K562 (cell line): Measurements from ENCODE around the gene CLCNKB. TPM values are rescaled to one million over a fixed set of nuclear protein-coding genes. Genes with fewer than 3 reads are reported as not detected.

Experiments used
- ADNP ChIP-seq: fragments of 200-800 bp; sonication (Bioruptor generic); IDR thresholded peaks from 2 replicates; pipeline ENCODE4 v1.6.1; 2016; ENCODE audit warnings: missing genetic modification characterization, missing compliant biosample characterization
- BCOR ChIP-seq: fragments of 450-650 bp; IDR thresholded peaks from 2 replicates; pipeline ENCODE4 v1.6.1; 2016
- DNMT1 ChIP-seq: fragments of 450-650 bp; IDR thresholded peaks from 2 replicates; pipeline ENCODE4 v1.6.1; 2016; ENCODE audit warnings: antibody characterized with exemption, mild to moderate bottlenecking
- FOXM1 ChIP-seq, 2 experiments: fragments of 450-650 bp in 1 of 2; sonication (generic) in 1 of 2; formaldehyde crosslinking in 1 of 2; IDR thresholded peaks; 2 replicates each; pipeline versions ENCODE4 v1.6.1 to v1.9.0; 2017 to 2022; ENCODE audit warnings: low read depth in 2 of 2, mild to moderate bottlenecking in 2 of 2, missing genetic modification reagents in 1 of 2, moderate library complexity in 1 of 2
- HDAC3 ChIP-seq: fragments of 450-650 bp; IDR thresholded peaks from 2 replicates; pipeline ENCODE4 v1.6.1; 2018; ENCODE audit warnings: borderline replicate concordance, mild to moderate bottlenecking, moderate library complexity; ENCODE audit not compliant: partially characterized antibody
- HLTF ChIP-seq: fragments of 450-650 bp; IDR thresholded peaks from 2 replicates; pipeline ENCODE4 v1.6.1; 2016
- KDM1A ChIP-seq, 2 experiments: fragments of 450-650 bp; IDR thresholded peaks; 2 replicates each; pipeline ENCODE4 v1.6.1; 2016; ENCODE audit warnings: mild to moderate bottlenecking in 2 of 2
- LEF1 ChIP-seq: fragments of 450-650 bp; IDR thresholded peaks from 2 replicates; pipeline ENCODE4 v1.6.1; 2016; ENCODE audit warnings: mild to moderate bottlenecking
- MECOM ChIP-seq: fragments of 250-450 bp; sonication (Bioruptor Pico); IDR thresholded peaks from 2 replicates; pipeline ENCODE4 v1.8.0; 2022; ENCODE audit warnings: inconsistent platforms
- POLR2AphosphoS2 ChIP-seq: IDR thresholded peaks from 2 replicates; pipeline ENCODE4 v1.6.1; 2012; ENCODE audit warnings: low read length, improper control_type of control experiment
- POLR3A ChIP-seq: IDR thresholded peaks from 2 replicates; pipeline ENCODE4 v1.6.1; 2011; ENCODE audit warnings: borderline replicate concordance, mild to moderate bottlenecking, moderate library complexity; ENCODE audit not compliant: insufficient read length, insufficient read depth; ENCODE audit errors: extremely low read depth
- PTRF ChIP-seq: fragments of 450-650 bp; IDR thresholded peaks from 2 replicates; pipeline ENCODE4 v1.6.1; 2016; ENCODE audit warnings: mild to moderate bottlenecking, missing genetic modification characterization, missing compliant biosample characterization
- SREBF1 ChIP-seq: fragments of 150-350 bp; IDR thresholded peaks from 2 replicates; pipeline ENCODE4 v1.6.1; 2014; ENCODE audit warnings: antibody characterized with exemption, low read depth, low read length, borderline replicate concordance
- TCF15 ChIP-seq: fragments of 250-450 bp; sonication (Bioruptor Pico); IDR thresholded peaks from 2 replicates; pipeline ENCODE4 v1.8.0; 2022; ENCODE audit warnings: moderate library complexity, mild to moderate bottlenecking, inconsistent platforms
- TCF7L2 ChIP-seq: fragments of 150-350 bp; IDR thresholded peaks from 2 replicates; pipeline ENCODE4 v1.6.1; 2016; ENCODE audit warnings: low read depth, mild to moderate bottlenecking, low read length, moderate library complexity
- ZFP91 ChIP-seq: sonication (generic); formaldehyde crosslinking; IDR thresholded peaks from 2 replicates; pipeline ENCODE4 v1.8.0; 2022; ENCODE audit warnings: mild to moderate bottlenecking, missing genetic modification reagents
- ZNF445 ChIP-seq: fragments of 250-450 bp; sonication (Bioruptor Pico); IDR thresholded peaks from 2 replicates; pipeline ENCODE4 v1.4.0; 2020; ENCODE audit warnings: low read depth, mild to moderate bottlenecking, moderate library complexity
- polyA plus RNA-seq, 8 experiments: library from polyadenylated mRNA; depleted of rRNA in 4 of 8; stranded (reverse) in 5 of 8; unstranded in 3 of 8; fragments of >200 nt; fragmentation: Nextera tagmentation in 2 of 8; fragmentation: Illumina TruSeq in 1 of 8; extraction: Ambion mirVana in 2 of 8; extraction: Trizol in 1 of 8; gene quantifications; 2 replicates each; pipeline versions ENCODE4 v1.2.1 to v1.2.3, GENCODE V29; 2011 to 2014; ENCODE audit warnings: inconsistent platforms in 1 of 8, missing spikeins in 1 of 8
- total RNA-seq, 7 experiments: library from RNA; depleted of rRNA in 6 of 7; stranded (reverse); fragments of >200 nt in 6 of 7; fragmentation: Illumina TruSeq in 2 of 7; extraction: Trizol in 2 of 7; gene quantifications; 2 replicates each; pipeline versions ENCODE4 v1.2.1 to v1.2.3, GENCODE V29; 2011 to 2021; ENCODE audit warnings: low replicate concordance in 1 of 7
- TF ChIP-seq, protein P1 (sequence below): fragments of 150-350 bp; IDR thresholded peaks from 2 replicates; pipeline ENCODE4 v1.6.1; 2014; ENCODE audit warnings: low read depth, mild to moderate bottlenecking, low read length, borderline replicate concordance
- TF ChIP-seq, protein P2 (sequence below): fragments of 450-650 bp; IDR thresholded peaks from 2 replicates; pipeline ENCODE4 v1.6.1; 2016; ENCODE audit warnings: missing biosample characterization, missing genetic modification characterization
- TF ChIP-seq, protein P3 (sequence below): fragments of 450-650 bp; formaldehyde crosslinking; IDR thresholded peaks from 2 replicates; pipeline ENCODE4 v1.4.0; 2020; ENCODE audit warnings: mild to moderate bottlenecking, moderate library complexity
- TF ChIP-seq, protein P4 (sequence below): sonication (generic); formaldehyde crosslinking; IDR thresholded peaks from 2 replicates; pipeline ENCODE4 v1.9.0; 2022; ENCODE audit warnings: mild to moderate bottlenecking, missing genetic modification reagents

The CLCNKB gene
- total and polyA plus RNA-seq, 9 of the 15 experiments (the other 6 are each of a cell fraction or from before 2014, with no cell fraction given), result 0.08 to 1.7 (median 0.64) TPM

DNA sequence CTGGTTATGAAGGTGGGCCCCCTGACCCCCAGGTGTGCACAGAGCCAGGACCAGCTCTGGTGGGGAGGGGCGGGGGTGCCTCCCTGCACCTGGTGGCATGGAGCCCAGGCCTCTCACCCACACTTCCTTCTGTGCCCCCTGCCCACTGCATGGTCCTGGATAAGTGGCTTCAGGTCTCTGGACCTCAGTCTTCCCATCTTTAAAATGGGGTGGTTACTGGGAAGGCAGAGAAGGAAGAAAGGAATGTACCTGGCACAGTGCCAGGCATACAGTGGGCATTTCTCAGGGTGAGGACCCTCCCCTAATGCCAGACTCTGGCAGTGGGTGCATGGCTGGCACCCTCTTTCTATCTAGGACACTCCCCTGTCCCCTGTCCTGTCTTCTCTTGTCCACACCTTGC lies 14.3 kb upstream of the CLCNKB start (continued):
- no peak for TF ChIP-seq ZFP91 (CRISPR knock-in tag)
- TF ChIP-seq POLR2AphosphoS2, result no peak
- peak; percentile 64 to 84 for TF ChIP-seq KDM1A (IDR thresholded peaks at IDR 0.05)
- no peak for TF ChIP-seq LEF1
- TF ChIP-seq BCOR, result peak; percentile 92
- TF ChIP-seq FOXM1 (IDR thresholded peaks at IDR 0.05; ENCODE audit: low read depth), result no peak
- TF ChIP-seq FOXM1 (CRISPR knock-in tag; IDR thresholded peaks at IDR 0.05; ENCODE audit: low read depth), result no peak
- TF ChIP-seq, protein P1, sequence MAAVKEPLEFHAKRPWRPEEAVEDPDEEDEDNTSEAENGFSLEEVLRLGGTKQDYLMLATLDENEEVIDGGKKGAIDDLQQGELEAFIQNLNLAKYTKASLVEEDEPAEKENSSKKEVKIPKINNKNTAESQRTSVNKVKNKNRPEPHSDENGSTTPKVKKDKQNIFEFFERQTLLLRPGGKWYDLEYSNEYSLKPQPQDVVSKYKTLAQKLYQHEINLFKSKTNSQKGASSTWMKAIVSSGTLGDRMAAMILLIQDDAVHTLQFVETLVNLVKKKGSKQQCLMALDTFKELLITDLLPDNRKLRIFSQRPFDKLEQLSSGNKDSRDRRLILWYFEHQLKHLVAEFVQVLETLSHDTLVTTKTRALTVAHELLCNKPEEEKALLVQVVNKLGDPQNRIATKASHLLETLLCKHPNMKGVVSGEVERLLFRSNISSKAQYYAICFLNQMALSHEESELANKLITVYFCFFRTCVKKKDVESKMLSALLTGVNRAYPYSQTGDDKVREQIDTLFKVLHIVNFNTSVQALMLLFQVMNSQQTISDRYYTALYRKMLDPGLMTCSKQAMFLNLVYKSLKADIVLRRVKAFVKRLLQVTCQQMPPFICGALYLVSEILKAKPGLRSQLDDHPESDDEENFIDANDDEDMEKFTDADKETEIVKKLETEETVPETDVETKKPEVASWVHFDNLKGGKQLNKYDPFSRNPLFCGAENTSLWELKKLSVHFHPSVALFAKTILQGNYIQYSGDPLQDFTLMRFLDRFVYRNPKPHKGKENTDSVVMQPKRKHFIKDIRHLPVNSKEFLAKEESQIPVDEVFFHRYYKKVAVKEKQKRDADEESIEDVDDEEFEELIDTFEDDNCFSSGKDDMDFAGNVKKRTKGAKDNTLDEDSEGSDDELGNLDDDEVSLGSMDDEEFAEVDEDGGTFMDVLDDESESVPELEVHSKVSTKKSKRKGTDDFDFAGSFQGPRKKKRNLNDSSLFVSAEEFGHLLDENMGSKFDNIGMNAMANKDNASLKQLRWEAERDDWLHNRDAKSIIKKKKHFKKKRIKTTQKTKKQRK, result no peak
- TF ChIP-seq HDAC3, result no peak
- TF ChIP-seq, protein P2, sequence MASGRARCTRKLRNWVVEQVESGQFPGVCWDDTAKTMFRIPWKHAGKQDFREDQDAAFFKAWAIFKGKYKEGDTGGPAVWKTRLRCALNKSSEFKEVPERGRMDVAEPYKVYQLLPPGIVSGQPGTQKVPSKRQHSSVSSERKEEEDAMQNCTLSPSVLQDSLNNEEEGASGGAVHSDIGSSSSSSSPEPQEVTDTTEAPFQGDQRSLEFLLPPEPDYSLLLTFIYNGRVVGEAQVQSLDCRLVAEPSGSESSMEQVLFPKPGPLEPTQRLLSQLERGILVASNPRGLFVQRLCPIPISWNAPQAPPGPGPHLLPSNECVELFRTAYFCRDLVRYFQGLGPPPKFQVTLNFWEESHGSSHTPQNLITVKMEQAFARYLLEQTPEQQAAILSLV (tag), result no peak
- TF ChIP-seq, protein P3, sequence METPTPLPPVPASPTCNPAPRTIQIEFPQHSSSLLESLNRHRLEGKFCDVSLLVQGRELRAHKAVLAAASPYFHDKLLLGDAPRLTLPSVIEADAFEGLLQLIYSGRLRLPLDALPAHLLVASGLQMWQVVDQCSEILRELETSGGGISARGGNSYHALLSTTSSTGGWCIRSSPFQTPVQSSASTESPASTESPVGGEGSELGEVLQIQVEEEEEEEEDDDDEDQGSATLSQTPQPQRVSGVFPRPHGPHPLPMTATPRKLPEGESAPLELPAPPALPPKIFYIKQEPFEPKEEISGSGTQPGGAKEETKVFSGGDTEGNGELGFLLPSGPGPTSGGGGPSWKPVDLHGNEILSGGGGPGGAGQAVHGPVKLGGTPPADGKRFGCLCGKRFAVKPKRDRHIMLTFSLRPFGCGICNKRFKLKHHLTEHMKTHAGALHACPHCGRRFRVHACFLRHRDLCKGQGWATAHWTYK (CRISPR knock-in tag), result no peak
- TF ChIP-seq, protein P4, sequence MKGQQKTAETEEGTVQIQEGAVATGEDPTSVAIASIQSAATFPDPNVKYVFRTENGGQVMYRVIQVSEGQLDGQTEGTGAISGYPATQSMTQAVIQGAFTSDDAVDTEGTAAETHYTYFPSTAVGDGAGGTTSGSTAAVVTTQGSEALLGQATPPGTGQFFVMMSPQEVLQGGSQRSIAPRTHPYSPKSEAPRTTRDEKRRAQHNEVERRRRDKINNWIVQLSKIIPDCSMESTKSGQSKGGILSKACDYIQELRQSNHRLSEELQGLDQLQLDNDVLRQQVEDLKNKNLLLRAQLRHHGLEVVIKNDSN (CRISPR knock-in tag), result no peak
- TF ChIP-seq ADNP (tag), result peak; percentile 67
- TF ChIP-seq TCF15, result no peak
- no peak for TF ChIP-seq DNMT1
- TF ChIP-seq HLTF, result no peak
- TF ChIP-seq ZNF445 (CRISPR knock-in tag), result no peak
- TF ChIP-seq SREBF1, result no peak
- no peak for TF ChIP-seq TCF7L2
- TF ChIP-seq MECOM (CRISPR knock-in tag), result no peak
- TF ChIP-seq POLR3A, result no peak
- TF ChIP-seq PTRF (tag), result no peak
